Thoracic aorta (tissue), 2 donors: ENCODE results near the gene GTF2F2. TPM values are rescaled to one million over a fixed set of nuclear protein-coding genes. Genes with fewer than 3 reads are reported as not detected.

Experiments used
- ATAC-seq: fragments of 150-250 bp; one replicate; pipeline ENCODE4 v1.8.0; 2017; ENCODE audit warnings: low read depth; ENCODE audit not compliant: insufficient number of reproducible peaks, low FRiP score
- DNase-seq: peaks from one replicate; pipeline ENCODE4 v3.0.0-alpha.2; 2020; ENCODE audit warnings: low spot score
- H3K27ac ChIP-seq, 2 donors: fragments of 200-600 bp; sonication (generic); 1 replicate in 1 of 2; 2 replicates in 1 of 2; pipeline ENCODE4 v1.5.1; 2016; ENCODE audit warnings: mild to moderate bottlenecking in 2 of 2, moderate library complexity in 2 of 2
- H3K27me3 ChIP-seq: fragments of 200-600 bp; sonication (generic); replicated peaks from 2 replicates; pipeline ENCODE4 v1.6.0; 2016; ENCODE audit warnings: mild to moderate bottlenecking; ENCODE audit not compliant: insufficient read depth
- H3K36me3 ChIP-seq: fragments of 200-600 bp; sonication (generic); one replicate; pipeline ENCODE4 v1.5.1; 2016
- H3K4me1 ChIP-seq, 2 donors: fragments of 200-600 bp; sonication (generic); 1 replicate in 1 of 2; 2 replicates in 1 of 2; pipeline versions ENCODE4 v1.5.1 to v1.6.0; 2016; ENCODE audit warnings: low read depth in 2 of 2, mild to moderate bottlenecking in 1 of 2; ENCODE audit not compliant: control insufficient read depth in 1 of 2
- H3K4me3 ChIP-seq: fragments of 200-600 bp; sonication (generic); 2 replicates; pipeline ENCODE4 v1.5.1; 2016; ENCODE audit warnings: mild to moderate bottlenecking
- H3K9me3 ChIP-seq: fragments of 200-600 bp; sonication (generic); 2 replicates; pipeline ENCODE4 v1.5.1; 2016
- CTCF ChIP-seq: fragments of 200-600 bp; sonication (generic); IDR thresholded peaks from one replicate; pipeline ENCODE4 v1.5.1; 2019; ENCODE audit warnings: antibody characterized with exemption
- total RNA-seq, 2 donors: library from RNA; depleted of rRNA; stranded (reverse); fragments of >200 nt; gene quantifications; one replicate each; pipeline versions ENCODE4 v1.1.0 to v1.2.3, GENCODE V29; 2016

GTF2F2 gene
- total RNA-seq, 2 donors from 2014 or later, result 7.2 to 18.4 TPM

GRCh38 chr13:45198041-45198440, 77.7 kb downstream of the GTF2F2 start:
- no peak for ATAC-seq

GRCh38 chr13:45198924-45199323, 78.6 kb downstream of the GTF2F2 start:
- Histone ChIP-seq H3K4me3 (no peak overlapping the region), H3K27ac (no peak overlapping the region), H3K9me3 (no peaks in the 10 kb centered on the region), H3K4me1 (peaks cover 14 to 17% of the 10 kb centered on the region in 2 donors), H3K36me3 (no peaks in the 10 kb centered on the region), H3K27me3 (no peaks in the 10 kb centered on the region)
- ATAC-seq, result no peak
- no peak for DNase-seq
- TF ChIP-seq CTCF, result no peak

More at GRCh38 chr13:45198041-45198440, 77.7 kb downstream of the GTF2F2 start:
- H3K9me3 ChIP-seq, result no peaks in the 10 kb centered on the region
- peaks cover 14 to 17% of the 10 kb centered on the region in 2 donors for H3K4me1 ChIP-seq
- H3K27me3 ChIP-seq, result no peaks in the 10 kb centered on the region
- no peak for TF ChIP-seq CTCF
- H3K27ac ChIP-seq, result no peak overlapping the region
- H3K36me3 ChIP-seq, result no peaks in the 10 kb centered on the region
- H3K4me3 ChIP-seq, result no peak overlapping the region
- no peak for DNase-seq

- Histone ChIP-seq H3K4me1 (peaks cover 12 to 17% of the 10 kb centered on the region in 2 donors), H3K4me3 (no peak overlapping the region), H3K27me3 (no peaks in the 10 kb centered on the region), H3K27ac (no peak overlapping the region), H3K9me3 (no peaks in the 10 kb centered on the region), H3K36me3 (no peaks in the 10 kb centered on the region)
- no peak for DNase-seq
- TF ChIP-seq CTCF, result no peak
- ATAC-seq, result no peak
Observed at GRCh38 chr13:45199711-45200110, 79.4 kb downstream of the GTF2F2 start.

GRCh38 chr13:45200701-45201232, 80.5 kb downstream of the GTF2F2 start, which contains the start of gene KCTD4:
KCTD4 (minus strand) TSS chr13:45201045; CDS start chr13:45194567, 6,478 bp downstream.
- Histone ChIP-seq H3K4me1 (peaks cover 11 to 12% of the 10 kb centered on the region in 2 donors), H3K27ac (no peak within 1 kb of the TSS), H3K36me3 (no peaks in the 10 kb centered on the region), H3K9me3 (no peaks in the 10 kb centered on the region), H3K4me3 (no peak within 1 kb of the TSS), H3K27me3 (no peaks in the 10 kb centered on the region)
- ATAC-seq, result no peak
- DNase-seq, result no peak
- no peak for TF ChIP-seq CTCF

- no peak overlapping the region for H3K27ac ChIP-seq
- ATAC-seq, result no peak
Observed at GRCh38 chr13:45205124-45205523, 84.8 kb downstream of the GTF2F2 start.

More at GRCh38 chr13:45205124-45205523, 84.8 kb downstream of the GTF2F2 start:
- Histone ChIP-seq H3K36me3 (no peaks in the 10 kb centered on the region), H3K9me3 (no peaks in the 10 kb centered on the region), H3K4me1 (peaks cover 20 to 23% of the 10 kb centered on the region in 2 donors), H3K4me3 (no peak overlapping the region), H3K27me3 (no peaks in the 10 kb centered on the region)
- TF ChIP-seq CTCF, result no peak
- DNase-seq, result no peak
